Measurements from ENCODE around the gene EFCAB13.

- TF ChIP-seq YY1 (IDR thresholded peaks at IDR 0.05; ENCODE audit: insufficient read depth, insufficient read length) (no peak), SUZ12 (IDR thresholded peaks at IDR 0.05; ENCODE audit: extremely low read depth, insufficient read depth, insufficient read length) (no peak), ZNF274 (IDR thresholded peaks at IDR 0.05; ENCODE audit: low read depth, low read length) (no peak)
Observed at GRCh38 chr17:47299239-47299910, 24.4 kb upstream of the EFCAB13 start.
